Mesodermal cell (in vitro differentiated cells): ENCODE measurements around the gene CDH24.

Experiments used
- H3K27ac ChIP-seq: 2 replicates; pipeline ENCODE4 v1.7.0; 2013; ENCODE audit warnings: mild to moderate bottlenecking, low read depth, low read length, moderate library complexity; ENCODE audit not compliant: severe bottlenecking
- H3K36me3 ChIP-seq: 2 replicates; pipeline ENCODE4 v1.7.1; 2013; ENCODE audit warnings: mild to moderate bottlenecking, low read length, moderate library complexity; ENCODE audit not compliant: control insufficient read depth, insufficient read depth
- H3K4me1 ChIP-seq: one replicate; pipeline ENCODE4 v1.7.1; 2013; ENCODE audit warnings: mild to moderate bottlenecking, low read length; ENCODE audit not compliant: insufficient read depth, control insufficient read depth, poor library complexity, severe bottlenecking
- H3K4me3 ChIP-seq: 2 replicates; pipeline ENCODE4 v1.7.0; 2013; ENCODE audit warnings: low read length, control low read depth, mild to moderate bottlenecking; ENCODE audit not compliant: insufficient read depth, poor library complexity, severe bottlenecking; ENCODE audit errors: extremely low read depth
- H3K9me3 ChIP-seq: 2 replicates; pipeline ENCODE4 v1.7.1; 2013; ENCODE audit warnings: mild to moderate bottlenecking, low read length, moderate library complexity; ENCODE audit not compliant: control insufficient read depth
- WGBS, 2 experiments: methylation state at CpG; one replicate each; pipeline ENCODE4 v1.1.5; 2013; ENCODE audit warnings: missing lambda C conversion rate in 2 of 2; ENCODE audit not compliant: insufficient coverage in 2 of 2; 5-methylcytosine and 5-hydroxymethylcytosine counted together

Gene CDH24

GRCh38 chr14:23000860-23001259 lies 56.5 kb downstream of the CDH24 start:
- Histone ChIP-seq H3K4me3 (no peak overlapping the region), H3K9me3 (no peaks in the 10 kb centered on the region), H3K4me1 (no peaks in the 10 kb centered on the region), H3K36me3 (no peaks in the 10 kb centered on the region), H3K27ac (no peak overlapping the region)
- 100% methylated on average over 2 of the region's 2 CpGs; no CpG with 5 or more reads in 1 of the 2 experiments for WGBS, 2 experiments

- H3K9me3 ChIP-seq = no peaks in the 10 kb centered on the region
- 93 to 94% methylated on average over 14 to 16 of the region's 16 CpGs for WGBS, 2 experiments
- H3K27ac ChIP-seq = no peak overlapping the region
- no peak overlapping the region for H3K4me3 ChIP-seq
- H3K36me3 ChIP-seq = no peaks in the 10 kb centered on the region
- peaks cover 12% of the 10 kb centered on the region for H3K4me1 ChIP-seq
Measured at GRCh38 chr14:22998329-22999012, 58.8 kb downstream of the CDH24 start.

- no peaks in the 10 kb centered on the region for H3K9me3 ChIP-seq
- WGBS, 2 experiments = 75 to 85% methylated on average over 5 of the region's 9 CpGs
- H3K4me1 ChIP-seq = peaks cover 12% of the 10 kb centered on the region
- no peak overlapping the region for H3K4me3 ChIP-seq
- no peaks in the 10 kb centered on the region for H3K36me3 ChIP-seq
- no peak overlapping the region for H3K27ac ChIP-seq
Measured at GRCh38 chr14:22997676-22998323, 59.5 kb downstream of the CDH24 start.
